PC-3 (cell line): ENCODE measurements around the gene FIP1L1. TPM values are rescaled to one million over a fixed set of nuclear protein-coding genes. Genes with fewer than 3 reads are reported as not detected.

Source experiments
- ATAC-seq: fragments of 200-7000 bp; cut with Tn5 transposase; 2 replicates; pipeline ENCODE4 v1.9.1; 2020; ENCODE audit warnings: mild to moderate bottlenecking, moderate library complexity
- BruUV-seq: library from RNA; stranded (reverse); fragments of 400-500 nt; replicated peaks from 2 replicates; lab custom pipeline; 2021; lab: Mats Ljungman, UMichigan
- CTCF ChIA-PET: fragments of 300-600 bp; sonication (Branson Sonifier 250); formaldehyde crosslinking; loops from one replicate; lab custom pipeline; 2022; ENCODE audit warnings: antibody characterized with exemption; lab: Charles Lee
- POLR2A ChIA-PET: fragments of 300-600 bp; sonication (Branson Sonifier 250); formaldehyde crosslinking; loops from one replicate; lab custom pipeline; 2022; ENCODE audit warnings: antibody characterized with exemption; ENCODE audit not compliant: unreplicated experiment; lab: Charles Lee
- DNase-seq: peaks from one replicate; pipeline ENCODE4 v3.0.0-alpha.2; 2015
- H2AFZ ChIP-seq: fragments of 300-600 bp; sonication (generic); 2 replicates; pipeline ENCODE4 v1.6.0; 2016; ENCODE audit warnings: antibody characterized with exemption, low read length
- H3F3A ChIP-seq: fragments of 300-600 bp; sonication (generic); one replicate; pipeline ENCODE4 v1.6.0; 2017; ENCODE audit warnings: antibody characterized with exemption, low read length, control low read depth, mild to moderate bottlenecking; ENCODE audit not compliant: unreplicated experiment
- H3K27ac ChIP-seq: fragments of 300-600 bp; sonication (generic); 2 replicates; pipeline ENCODE4 v1.5.1; 2016; ENCODE audit warnings: mild to moderate bottlenecking, low read length
- H3K27me3 ChIP-seq: fragments of 300-600 bp; sonication (generic); 2 replicates; pipeline ENCODE4 v1.6.1; 2016; ENCODE audit warnings: low read length, mixed read lengths
- H3K36me3 ChIP-seq: fragments of 300-600 bp; sonication (generic); 2 replicates; pipeline ENCODE4 v1.6.1; 2016; ENCODE audit warnings: low read depth, mixed run types, low read length, mixed read lengths
- H3K4me1 ChIP-seq: fragments of 300-600 bp; sonication (generic); 2 replicates; pipeline ENCODE4 v1.5.1; 2016; ENCODE audit warnings: low read length; ENCODE audit not compliant: insufficient read depth
- H3K4me2 ChIP-seq: fragments of 300-600 bp; sonication (generic); 2 replicates; pipeline ENCODE4 v1.6.0; 2016; ENCODE audit warnings: low read length
- H3K4me3 ChIP-seq: fragments of 300-600 bp; sonication (generic); 2 replicates; pipeline ENCODE4 v1.5.1; 2016; ENCODE audit warnings: mild to moderate bottlenecking, low read length, mixed read lengths
- H3K79me2 ChIP-seq: fragments of 300-600 bp; sonication (generic); 2 replicates; pipeline ENCODE4 v1.6.1; 2017; ENCODE audit warnings: low read length, mixed read lengths
- H3K9ac ChIP-seq: fragments of 300-600 bp; sonication (generic); 2 replicates; pipeline ENCODE4 v1.6.0; 2016; ENCODE audit warnings: mild to moderate bottlenecking, low read length
- H3K9me2 ChIP-seq: fragments of 300-600 bp; sonication (generic); replicated peaks from 2 replicates; pipeline ENCODE4 v1.6.1; 2016; ENCODE audit warnings: mixed run types, low read length, mixed read lengths
- H3K9me3 ChIP-seq: fragments of 300-600 bp; sonication (generic); 2 replicates; pipeline ENCODE4 v1.6.1; 2016; ENCODE audit warnings: low read length, mixed read lengths
- H4K20me1 ChIP-seq: fragments of 300-600 bp; sonication (generic); 2 replicates; pipeline ENCODE4 v1.6.1; 2016; ENCODE audit warnings: low read length, mixed read lengths
- CTCF ChIP-seq: fragments of 300-600 bp; sonication (generic); conservative IDR thresholded peaks from 2 replicates; pipeline ENCODE4 v1.5.1; 2017; ENCODE audit warnings: antibody characterized with exemption, low read depth, mild to moderate bottlenecking, low read length
- EZH2 ChIP-seq: fragments of 300-600 bp; sonication (generic); IDR thresholded peaks from one replicate; pipeline ENCODE4 v1.6.1; 2017; ENCODE audit warnings: antibody characterized with exemption, mild to moderate bottlenecking, low read length; ENCODE audit not compliant: unreplicated experiment
- EZH2phosphoT487 ChIP-seq: fragments of 300-600 bp; sonication (generic); IDR thresholded peaks from 2 replicates; pipeline ENCODE4 v1.6.1; 2018; ENCODE audit warnings: mild to moderate bottlenecking, antibody characterized with exemption, low read length, borderline replicate concordance
- intact Hi-C: fragments of 100-400 bp; cut with micrococcal nuclease; formaldehyde crosslinking; loops from 2 replicates; pipeline ENCODE4 v1.9.0; 2023
- total RNA-seq: library from RNA; depleted of rRNA; stranded (reverse); fragments of >200 nt; gene quantifications from 2 replicates; pipeline ENCODE4 v1.2.3, GENCODE V29; 2014

The FIP1L1 gene
- total RNA-seq, 1 experiment from 2014 or later: 76.1 TPM

GRCh38 chr4:53478671-53479456, 101.4 kb downstream of the FIP1L1 start:
- DNase-seq: peak; percentile 93
- H3K36me3 ChIP-seq: no peaks in the 10 kb centered on the region
- H3K4me1 ChIP-seq: peaks cover 27% of the 10 kb centered on the region
- peak overlapping the region; percentile 3; the same call in 1 of the 2 replicates for H3K9ac ChIP-seq
- H3K79me2 ChIP-seq: no peaks in the 10 kb centered on the region
- H3K27me3 ChIP-seq: no peaks in the 10 kb centered on the region
- no peaks in the 10 kb centered on the region for H3K9me3 ChIP-seq
- H3K27ac ChIP-seq: peak overlapping the region; percentile 72
- CTCF ChIA-PET: interaction anchor here (0.5 kb wide), 1 partner anchor 12 kb away, joined by 5 read pairs; no protein-coding TSS in a partner anchor
- H4K20me1 ChIP-seq: no peaks in the 10 kb centered on the region
- H3F3A ChIP-seq: peaks cover 9% of the 10 kb centered on the region
- intact Hi-C loops: loop anchor here (10.0 kb wide), 1 partner anchor 306 kb away; no protein-coding TSS in a partner anchor
- no TSS peak for BruUV-seq
- peak overlapping the region; percentile 25; the same call in 1 of the 2 replicates for H2AFZ ChIP-seq
- TF ChIP-seq EZH2 (no peak), CTCF (no peak), EZH2phosphoT487 (no peak)
- peak overlapping the region; percentile 31 for H3K4me2 ChIP-seq
- no peak overlapping the region for H3K4me3 ChIP-seq
- H3K9me2 ChIP-seq: no peaks in the 10 kb centered on the region
- peak; percentile 88 for ATAC-seq
- POLR2A ChIA-PET: no interaction called here

GRCh38 chr4:53479736-53480525, 102.5 kb downstream of the FIP1L1 start:
- intact Hi-C loops: loop anchor here (10.0 kb wide), 1 partner anchor 305 kb away; no protein-coding TSS in a partner anchor
- CTCF ChIA-PET: no interaction called here
- TF ChIP-seq EZH2phosphoT487: no peak
- no peak for TF ChIP-seq EZH2
- TF ChIP-seq CTCF: no peak

More at GRCh38 chr4:53479736-53480525, 102.5 kb downstream of the FIP1L1 start:
- Histone ChIP-seq H3K27me3 (no peaks in the 10 kb centered on the region), H3K79me2 (no peaks in the 10 kb centered on the region), H3K4me2 (peak overlapping the region; percentile 31), H3K9ac (no peak overlapping the region; the same call in 1 of the 2 replicates), H3K36me3 (no peaks in the 10 kb centered on the region), H3K9me2 (no peaks in the 10 kb centered on the region), H3F3A (peaks cover 9% of the 10 kb centered on the region), H4K20me1 (no peaks in the 10 kb centered on the region), H2AFZ (no peak overlapping the region), H3K9me3 (no peaks in the 10 kb centered on the region), H3K27ac (peak overlapping the region; percentile 72), H3K4me1 (peaks cover 27% of the 10 kb centered on the region), H3K4me3 (no peak overlapping the region)
- peak; percentile 73 for ATAC-seq
- peak; percentile 78 for DNase-seq
- BruUV-seq: no TSS peak
- POLR2A ChIA-PET: interaction anchor here (0.6 kb wide), 1 partner anchor 140 kb away, joined by 4 read pairs; no protein-coding TSS in a partner anchor
